ENCODE measurements around the gene UNC5CL. TPM values are rescaled to one million over a fixed set of nuclear protein-coding genes. Genes with fewer than 3 reads are reported as not detected.

The UNC5CL gene
- total RNA-seq, 1 experiment from 2014 or later: 0.58 TPM

GRCh38 chr6:41049955-41050354, 10.9 kb upstream of the UNC5CL start:
- Histone ChIP-seq H3K79me2 (ENCODE audit: low read length) (no peaks in the 10 kb centered on the region), H3K4me2 (ENCODE audit: low read length) (no peak overlapping the region), H3K27ac (ENCODE audit: low read length) (no peak overlapping the region), H3F3A (ENCODE audit: low read length, unreplicated experiment) (no peaks in the 10 kb centered on the region), H3K9ac (ENCODE audit: low read length) (no peak overlapping the region), H3K4me1 (ENCODE audit: insufficient read depth, low read length) (no peaks in the 10 kb centered on the region), H3K27me3 (ENCODE audit: low read length) (no peaks in the 10 kb centered on the region), H3K36me3 (ENCODE audit: low read depth, low read length) (no peaks in the 10 kb centered on the region), H4K20me1 (ENCODE audit: low read length) (no peaks in the 10 kb centered on the region), H3K9me3 (ENCODE audit: low read length) (no peaks in the 10 kb centered on the region), H3K9me2 (replicated peaks; ENCODE audit: low read length) (no peaks in the 10 kb centered on the region), H2AFZ (ENCODE audit: low read length) (no peak overlapping the region), H3K4me3 (ENCODE audit: low read length) (no peak overlapping the region)
- no peak for ATAC-seq
- intact Hi-C loops (cut with micrococcal nuclease): no loop called here
- no peak for DNase-seq
- no TSS peak for BruUV-seq (replicated peaks)
- ChIA-PET POLR2A (ENCODE audit: unreplicated experiment) (no interaction called here), CTCF (no interaction called here)
- no peak for TF ChIP-seq EZH2phosphoT487 (IDR thresholded peaks at IDR 0.05; ENCODE audit: borderline replicate concordance, low read length)

GRCh38 chr6:41049521-41049920, 10.5 kb upstream of the UNC5CL start:
- ChIA-PET CTCF (no interaction called here), POLR2A (ENCODE audit: unreplicated experiment) (no interaction called here)
- H3K36me3 ChIP-seq (ENCODE audit: low read depth, low read length): no peaks in the 10 kb centered on the region
- DNase-seq (no peak), ATAC-seq (no peak)
- H3F3A ChIP-seq (ENCODE audit: low read length, unreplicated experiment): no peaks in the 10 kb centered on the region
- no peaks in the 10 kb centered on the region for H4K20me1 ChIP-seq (ENCODE audit: low read length)
- H3K9ac ChIP-seq (ENCODE audit: low read length): no peak overlapping the region
- H3K9me2 ChIP-seq (replicated peaks; ENCODE audit: low read length): no peaks in the 10 kb centered on the region
- H3K27ac ChIP-seq (ENCODE audit: low read length): no peak overlapping the region
- no peak overlapping the region for H3K4me3 ChIP-seq (ENCODE audit: low read length)
- H3K9me3 ChIP-seq (ENCODE audit: low read length): no peaks in the 10 kb centered on the region
- H3K4me1 ChIP-seq (ENCODE audit: insufficient read depth, low read length): no peaks in the 10 kb centered on the region
- H3K4me2 ChIP-seq (ENCODE audit: low read length): no peak overlapping the region
- no TSS peak for BruUV-seq (replicated peaks)
- H2AFZ ChIP-seq (ENCODE audit: low read length): no peak overlapping the region
- no peaks in the 10 kb centered on the region for H3K27me3 ChIP-seq (ENCODE audit: low read length)
- intact Hi-C loops (cut with micrococcal nuclease): no loop called here
- no peak for TF ChIP-seq EZH2phosphoT487 (IDR thresholded peaks at IDR 0.05; ENCODE audit: borderline replicate concordance, low read length)
- no peak for TF ChIP-seq CTCF (conservative IDR thresholded peaks at IDR 0.05; ENCODE audit: low read depth, low read length)
- no peak for TF ChIP-seq EZH2 (IDR thresholded peaks at IDR 0.05; ENCODE audit: low read length, unreplicated experiment)
- H3K79me2 ChIP-seq (ENCODE audit: low read length): no peaks in the 10 kb centered on the region

GRCh38 chr6:41047745-41048732, 9.0 kb upstream of the UNC5CL start:
- Histone ChIP-seq H3K27ac (ENCODE audit: low read length) (no peak overlapping the region), H3K4me3 (ENCODE audit: low read length) (no peak overlapping the region), H3K79me2 (ENCODE audit: low read length) (no peaks in the 10 kb centered on the region), H3K4me1 (ENCODE audit: insufficient read depth, low read length) (no peaks in the 10 kb centered on the region), H2AFZ (ENCODE audit: low read length) (no peak overlapping the region), H3K9ac (ENCODE audit: low read length) (no peak overlapping the region), H3K36me3 (ENCODE audit: low read depth, low read length) (no peaks in the 10 kb centered on the region), H3K9me3 (ENCODE audit: low read length) (no peaks in the 10 kb centered on the region), H3F3A (ENCODE audit: low read length, unreplicated experiment) (no peaks in the 10 kb centered on the region), H3K4me2 (ENCODE audit: low read length) (no peak overlapping the region), H3K9me2 (replicated peaks; ENCODE audit: low read length) (no peaks in the 10 kb centered on the region), H3K27me3 (ENCODE audit: low read length) (no peaks in the 10 kb centered on the region), H4K20me1 (ENCODE audit: low read length) (no peaks in the 10 kb centered on the region)
- CTCF ChIA-PET: no interaction called here
- BruUV-seq (replicated peaks): no TSS peak
- no peak for TF ChIP-seq EZH2 (IDR thresholded peaks at IDR 0.05; ENCODE audit: low read length, unreplicated experiment)
- no peak for TF ChIP-seq CTCF (conservative IDR thresholded peaks at IDR 0.05; ENCODE audit: low read depth, low read length)
- no peak for TF ChIP-seq EZH2phosphoT487 (IDR thresholded peaks at IDR 0.05; ENCODE audit: borderline replicate concordance, low read length)
- intact Hi-C loops (cut with micrococcal nuclease): no loop called here
- DNase-seq (no peak), ATAC-seq (no peak)
- POLR2A ChIA-PET (ENCODE audit: unreplicated experiment): no interaction called here
